OCI-LY1 (cell line): ENCODE measurements around the gene DET1.

Experiments used
- CTCF ChIP-seq: fragments of 200-600 bp; sonication (generic), shearing (Covaris generic); IDR thresholded peaks from 2 replicates; pipeline ENCODE4 v1.5.1; 2017; ENCODE audit warnings: mild to moderate bottlenecking, antibody characterized with exemption, low read length, moderate library complexity, mixed read lengths
- EZH2 ChIP-seq: fragments of 200-600 bp; sonication (generic), shearing (Covaris generic); IDR thresholded peaks from 2 replicates; pipeline ENCODE4 v1.8.0; 2017; ENCODE audit warnings: borderline replicate concordance, mixed run types, mild to moderate bottlenecking, antibody characterized with exemption, low read length, moderate library complexity, mixed read lengths

- TF ChIP-seq CTCF (no peak), EZH2 (no peak)
These were observed 33.3 kb downstream of the DET1 start for GRCh38 chr15:88513195-88513594.
